GM18868 (cell line): ENCODE measurements around the gene UGT1A1.

Source experiments
- ATAC-seq: cut with Tn5 transposase; IDR thresholded peaks from one replicate; pipeline ENCODE4 v1.9.1; 2021; ENCODE audit warnings: mild to moderate bottlenecking, moderate library complexity; ENCODE audit not compliant: unreplicated experiment

UGT1A1 gene

DNA sequence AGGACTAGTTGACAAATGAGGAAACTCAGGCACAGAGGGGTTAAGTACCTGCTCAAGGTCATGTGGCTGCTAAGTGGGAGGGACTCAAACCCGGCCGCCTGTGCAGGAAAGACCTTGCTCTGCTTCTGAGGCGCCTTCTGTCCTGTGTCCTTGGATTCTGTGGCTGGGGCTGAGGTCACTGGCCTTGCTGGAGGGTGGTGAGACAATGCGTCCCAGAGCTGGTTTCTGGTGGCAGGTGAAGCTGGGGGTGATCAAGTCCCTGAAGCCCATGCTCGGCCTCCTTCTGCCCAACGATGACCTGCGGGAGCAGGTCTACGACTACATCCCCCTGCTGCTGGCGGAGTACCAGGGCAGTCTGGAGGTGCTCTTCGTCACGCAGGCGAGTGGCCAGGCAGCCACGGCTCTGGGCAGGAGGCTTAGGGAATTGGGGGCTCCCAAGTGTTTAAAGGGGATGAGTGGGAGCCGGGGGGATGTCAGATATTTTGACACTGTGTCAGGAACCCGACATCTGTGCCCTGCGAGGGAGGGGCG, 34.1 kb downstream of the UGT1A1 start:
- no peak for ATAC-seq

DNA sequence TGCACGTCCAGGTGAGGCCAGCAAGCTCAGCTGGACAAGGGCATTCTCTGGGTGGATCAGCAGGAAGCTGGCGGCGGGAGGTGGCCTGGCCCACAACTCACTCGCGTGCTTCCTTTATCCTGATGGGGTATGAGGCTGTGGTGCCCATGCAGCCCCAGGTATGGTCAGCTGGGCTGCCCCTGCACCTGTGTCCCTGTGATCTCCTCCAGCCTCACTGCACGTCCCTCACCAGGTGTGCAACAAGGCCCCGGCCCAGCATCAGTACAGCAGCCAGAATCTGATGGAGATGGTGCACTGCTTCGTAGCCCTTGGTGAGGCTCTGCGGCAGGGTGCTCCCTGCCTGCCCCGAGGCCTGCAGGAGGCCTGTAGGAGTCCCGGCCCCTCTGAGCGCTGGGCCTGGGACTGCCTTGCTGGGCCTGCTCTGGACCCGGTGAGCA, 35.7 kb downstream of the UGT1A1 start:
- ATAC-seq, result no peak

DNA sequence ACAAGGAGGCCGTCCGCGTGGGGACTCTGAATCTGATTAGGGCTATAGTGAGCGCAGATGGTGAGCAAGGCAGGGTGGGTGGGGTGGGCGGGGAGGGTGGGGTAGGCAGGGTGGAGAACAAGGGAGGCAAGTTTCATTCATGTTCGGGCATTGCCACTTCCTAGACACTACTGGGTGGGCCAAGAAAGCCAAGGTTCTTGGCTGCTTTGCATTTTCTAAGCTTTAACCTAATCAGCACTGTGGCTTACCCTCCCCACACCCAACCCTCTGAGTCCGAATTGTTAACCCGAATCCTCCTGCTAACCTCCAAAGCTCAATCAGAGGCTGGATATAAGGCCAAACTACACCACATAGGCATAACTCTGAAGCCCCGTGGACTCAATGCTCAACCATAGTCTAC, 36.2 kb downstream of the UGT1A1 start:
- ATAC-seq, result no peak

DNA sequence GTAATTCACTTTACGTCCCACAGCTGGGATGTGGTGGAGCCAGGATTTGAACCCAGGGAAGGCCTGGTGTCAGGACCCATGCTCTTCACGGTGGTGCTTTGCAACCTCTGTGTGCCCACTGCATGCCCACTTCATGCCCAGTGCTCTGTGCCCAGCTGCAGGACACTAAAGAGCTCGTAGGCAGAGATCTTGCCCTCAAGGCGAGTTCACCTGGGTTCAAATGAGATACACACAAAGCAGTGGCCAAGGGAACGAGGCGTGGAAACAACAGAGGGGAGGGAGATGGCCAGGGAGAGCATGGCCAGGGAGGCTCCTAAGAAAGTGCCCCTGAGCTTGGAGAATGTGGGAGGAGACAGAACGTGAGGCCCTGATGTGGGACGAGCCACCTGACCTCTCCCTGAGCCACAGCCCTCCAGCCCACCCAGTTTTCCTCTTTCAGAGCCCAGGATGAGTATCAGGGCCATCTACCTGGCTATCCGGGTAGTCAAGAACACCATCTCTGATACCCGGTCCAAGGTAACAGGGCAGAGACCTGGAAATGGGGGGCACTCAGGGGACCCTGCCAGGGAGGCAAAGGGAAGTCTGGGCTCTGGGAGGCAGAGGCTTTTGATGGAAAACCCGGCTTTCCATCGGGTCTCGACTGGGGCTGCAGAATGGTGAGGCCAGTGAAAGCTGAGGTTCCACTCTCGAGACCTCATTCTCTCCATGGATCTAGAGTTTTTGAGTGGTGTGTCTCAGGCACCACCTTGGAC, 38.4 kb downstream of the UGT1A1 start:
- no peak for ATAC-seq

DNA sequence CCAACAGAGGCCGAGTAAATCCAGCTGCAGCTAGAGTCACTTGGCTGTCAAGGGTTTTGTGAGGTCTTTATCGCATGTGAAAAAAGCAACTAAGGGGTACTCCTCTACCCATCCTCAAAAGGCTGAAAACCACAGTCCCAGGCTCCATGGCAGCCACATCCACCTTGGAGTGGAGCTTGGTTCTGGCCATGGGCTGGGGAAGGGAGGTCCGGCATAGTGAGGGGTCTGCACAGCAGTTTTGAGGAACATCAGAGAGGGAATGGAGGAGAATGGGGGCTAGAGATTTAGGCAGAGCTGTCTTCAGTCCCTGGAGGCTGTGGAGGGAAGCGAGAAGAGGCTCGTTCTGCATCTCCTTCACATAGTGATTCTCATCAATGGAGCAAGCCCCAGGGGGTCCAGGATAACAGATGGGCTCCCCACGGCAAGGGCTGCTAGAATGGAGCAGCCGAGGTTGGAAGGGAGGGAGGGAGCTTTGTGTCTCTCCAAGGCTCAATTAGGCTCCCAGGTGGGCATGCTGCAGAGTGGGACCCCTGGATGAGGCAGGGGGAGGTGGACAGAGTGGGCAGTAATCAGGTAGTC, 39.1 kb downstream of the UGT1A1 start:
- ATAC-seq, result no peak

DNA sequence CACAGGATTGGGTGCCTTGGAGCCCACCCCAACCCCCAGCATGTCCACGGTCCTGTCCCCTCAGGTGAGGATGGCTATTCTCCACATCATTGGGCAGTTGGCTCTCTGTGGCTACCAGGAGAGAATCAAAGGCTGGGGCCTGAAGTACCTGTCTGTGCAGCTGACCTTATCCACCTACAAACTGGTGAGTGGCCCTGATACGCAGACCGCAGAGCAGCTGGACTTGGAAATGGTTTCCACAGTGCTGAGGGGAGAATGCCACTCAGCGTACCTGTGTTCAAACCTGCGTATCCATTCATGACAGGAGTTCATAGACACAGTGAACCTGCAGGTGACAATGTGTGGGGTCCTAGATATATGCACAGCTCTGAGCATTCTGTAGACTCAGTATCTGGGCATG, 39.6 kb downstream of the UGT1A1 start:
- no peak for ATAC-seq

DNA sequence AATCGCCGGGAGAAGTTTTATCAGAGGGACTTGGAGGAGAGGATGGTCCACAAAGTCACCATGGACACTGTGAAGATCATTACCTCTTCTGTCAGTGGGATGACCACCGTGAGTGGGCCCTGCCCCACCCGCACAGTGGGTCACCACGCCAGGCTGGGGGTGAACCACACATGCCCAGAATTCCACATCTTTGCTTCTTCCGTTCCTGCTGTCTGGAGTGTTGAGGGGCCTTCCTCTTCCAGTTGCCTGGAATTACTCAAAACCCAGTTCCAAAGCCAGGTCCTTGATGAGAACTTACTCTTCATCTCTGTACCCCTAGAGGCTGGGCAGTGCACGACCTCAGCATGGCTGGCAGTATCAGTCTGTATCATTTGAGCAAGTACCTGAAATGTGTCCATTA, 40.1 kb downstream of the UGT1A1 start:
- no peak for ATAC-seq

DNA sequence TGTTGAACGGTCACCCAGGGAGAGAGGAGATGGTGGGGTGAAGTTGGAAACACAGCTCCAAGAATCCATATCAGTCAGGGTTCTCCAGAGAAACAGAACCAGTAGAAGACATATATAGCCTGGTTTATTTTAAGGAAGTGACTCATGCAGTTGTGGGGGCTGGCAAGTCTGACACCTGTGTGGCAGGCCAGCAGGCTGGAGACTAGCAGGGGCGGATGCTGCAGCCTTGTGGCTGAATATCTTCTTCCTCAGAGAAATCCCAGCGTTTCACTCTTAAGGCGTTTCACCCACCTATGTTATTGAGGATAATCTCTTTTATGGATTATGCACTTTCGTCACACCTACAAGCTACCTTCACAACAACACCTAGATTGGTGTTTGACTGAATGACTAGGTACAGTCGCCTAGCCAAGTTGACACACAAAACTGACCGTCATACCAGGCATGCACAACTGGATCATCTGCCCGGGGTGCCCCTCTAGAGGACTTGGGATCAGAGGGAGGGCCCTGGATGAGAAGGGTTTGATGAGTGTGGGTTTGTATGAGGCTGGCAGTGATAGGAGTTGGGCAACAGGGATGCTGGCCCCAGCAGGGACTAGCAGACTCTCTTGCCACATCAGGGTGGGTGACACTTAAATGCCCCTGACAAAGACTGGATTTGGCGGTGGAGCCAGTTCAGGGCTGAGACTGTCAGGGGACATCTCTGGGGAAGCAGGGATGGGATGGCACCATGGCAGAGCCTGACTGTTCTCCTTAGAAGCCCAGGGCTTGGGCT, 41.5 kb downstream of the UGT1A1 start:
- ATAC-seq, result peak; percentile 67

DNA sequence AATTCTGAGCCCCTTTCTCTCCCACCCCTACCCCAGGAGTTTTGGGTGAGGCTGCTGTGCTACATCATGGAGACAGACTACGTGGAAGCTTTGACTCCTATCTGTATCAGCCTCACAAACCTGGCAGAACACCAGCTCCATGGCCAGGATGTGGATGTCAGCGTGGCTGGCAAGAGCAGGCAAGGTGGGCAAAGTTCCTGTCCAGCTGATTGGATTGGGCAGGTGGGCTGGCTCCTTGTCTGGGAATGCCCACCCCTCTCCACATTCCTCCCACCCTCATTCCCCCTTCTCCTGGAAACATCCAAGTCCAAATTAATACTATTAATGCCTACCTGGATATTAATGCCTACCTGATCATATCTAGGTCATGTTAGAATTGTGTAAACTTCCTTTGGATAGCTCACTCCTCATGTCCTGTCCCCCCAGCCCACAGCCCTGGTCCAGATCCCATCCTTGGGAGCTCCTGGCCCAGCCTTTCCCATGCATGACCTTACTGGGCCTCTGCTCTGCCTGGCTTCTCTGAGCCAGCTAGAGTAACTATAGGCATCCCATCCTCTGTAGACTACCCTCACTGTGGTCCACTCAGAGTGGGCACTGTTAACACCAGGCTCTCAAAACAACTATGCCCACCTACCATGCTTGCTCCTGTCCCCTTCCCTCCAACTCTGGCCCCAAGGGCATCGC, 42.2 kb downstream of the UGT1A1 start:
- ATAC-seq, result no peak

DNA sequence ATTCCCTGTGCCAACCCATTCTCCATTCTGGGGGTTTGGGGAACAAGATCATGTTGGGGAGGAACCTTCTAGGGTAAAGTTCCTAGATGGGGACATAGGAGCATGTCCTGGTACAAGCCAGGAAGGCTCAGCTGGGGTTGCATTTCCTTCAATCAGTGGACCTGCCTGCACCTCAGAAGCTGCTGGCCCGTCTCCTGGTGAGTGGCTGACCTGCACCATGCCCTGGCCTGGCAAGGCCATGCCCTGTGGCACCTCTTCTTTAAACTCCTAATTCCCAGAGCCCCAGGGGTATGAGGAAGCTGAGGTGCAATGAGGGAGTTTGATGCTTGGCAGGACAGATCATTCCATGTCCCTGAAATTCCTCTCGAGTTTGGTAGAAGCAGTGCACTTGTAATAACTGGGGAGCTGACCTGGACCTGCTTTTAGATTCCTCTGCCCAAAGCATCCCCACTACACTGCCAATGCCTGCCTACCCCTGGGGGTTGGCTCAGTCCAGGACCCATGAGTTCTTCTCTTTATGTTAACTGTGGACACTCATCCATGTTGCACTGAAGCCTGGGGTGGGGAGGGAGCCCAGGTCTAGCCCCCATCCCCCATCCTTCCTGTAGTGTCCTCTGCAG, 43.3 kb downstream of the UGT1A1 start:
- ATAC-seq, result no peak

DNA sequence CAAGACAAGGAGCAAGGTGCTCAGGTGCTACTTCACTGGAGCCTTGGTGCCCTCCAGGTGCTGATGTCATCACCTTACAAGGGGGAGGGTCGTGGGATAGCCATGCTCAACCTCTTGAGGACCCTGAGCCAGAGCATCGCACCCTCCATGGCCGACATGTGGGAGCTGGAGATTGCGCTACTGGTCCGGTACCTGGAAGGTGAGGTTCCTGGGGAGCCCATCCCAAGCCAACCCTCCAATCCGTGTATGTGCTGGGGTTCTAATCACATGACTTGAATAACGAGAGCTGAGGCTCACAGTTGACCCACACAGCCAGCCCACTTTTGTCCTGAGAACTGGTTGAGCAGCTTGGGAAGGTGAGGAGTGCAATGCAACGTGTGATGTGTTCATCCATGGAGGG, 43.9 kb downstream of the UGT1A1 start:
- ATAC-seq, result no peak

DNA sequence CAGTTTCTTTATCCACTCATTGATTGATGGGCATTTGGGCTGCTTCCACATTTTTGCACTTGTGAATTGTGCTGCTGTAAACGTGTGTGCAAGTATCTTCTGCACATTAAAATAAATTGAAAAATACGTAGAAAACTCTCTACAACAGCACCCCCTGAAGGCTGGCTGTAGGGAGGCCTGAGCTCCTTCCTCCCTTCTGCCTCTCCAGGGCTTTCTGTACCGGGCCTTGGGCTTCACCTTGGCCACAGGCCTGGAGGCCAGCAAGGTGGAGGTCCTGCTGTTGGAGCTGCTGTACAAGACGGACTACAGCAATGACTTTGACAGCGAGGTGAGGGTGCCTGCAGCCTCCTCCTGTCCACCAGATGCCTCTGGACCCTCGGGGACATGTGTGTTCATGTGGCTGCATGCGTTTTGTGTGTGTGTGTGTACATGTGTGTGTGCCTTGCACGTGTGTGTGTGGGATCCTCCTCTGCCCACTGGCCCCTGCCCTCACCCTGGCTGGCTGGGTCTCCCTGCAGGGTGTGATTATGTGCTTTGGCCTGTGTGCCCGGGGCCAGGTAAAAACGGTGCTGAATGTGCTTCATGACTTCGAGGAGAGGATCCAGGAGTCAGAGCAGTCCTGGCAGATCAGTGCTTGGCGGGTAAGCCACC, 47.3 kb downstream of the UGT1A1 start:
- no peak for ATAC-seq

DNA sequence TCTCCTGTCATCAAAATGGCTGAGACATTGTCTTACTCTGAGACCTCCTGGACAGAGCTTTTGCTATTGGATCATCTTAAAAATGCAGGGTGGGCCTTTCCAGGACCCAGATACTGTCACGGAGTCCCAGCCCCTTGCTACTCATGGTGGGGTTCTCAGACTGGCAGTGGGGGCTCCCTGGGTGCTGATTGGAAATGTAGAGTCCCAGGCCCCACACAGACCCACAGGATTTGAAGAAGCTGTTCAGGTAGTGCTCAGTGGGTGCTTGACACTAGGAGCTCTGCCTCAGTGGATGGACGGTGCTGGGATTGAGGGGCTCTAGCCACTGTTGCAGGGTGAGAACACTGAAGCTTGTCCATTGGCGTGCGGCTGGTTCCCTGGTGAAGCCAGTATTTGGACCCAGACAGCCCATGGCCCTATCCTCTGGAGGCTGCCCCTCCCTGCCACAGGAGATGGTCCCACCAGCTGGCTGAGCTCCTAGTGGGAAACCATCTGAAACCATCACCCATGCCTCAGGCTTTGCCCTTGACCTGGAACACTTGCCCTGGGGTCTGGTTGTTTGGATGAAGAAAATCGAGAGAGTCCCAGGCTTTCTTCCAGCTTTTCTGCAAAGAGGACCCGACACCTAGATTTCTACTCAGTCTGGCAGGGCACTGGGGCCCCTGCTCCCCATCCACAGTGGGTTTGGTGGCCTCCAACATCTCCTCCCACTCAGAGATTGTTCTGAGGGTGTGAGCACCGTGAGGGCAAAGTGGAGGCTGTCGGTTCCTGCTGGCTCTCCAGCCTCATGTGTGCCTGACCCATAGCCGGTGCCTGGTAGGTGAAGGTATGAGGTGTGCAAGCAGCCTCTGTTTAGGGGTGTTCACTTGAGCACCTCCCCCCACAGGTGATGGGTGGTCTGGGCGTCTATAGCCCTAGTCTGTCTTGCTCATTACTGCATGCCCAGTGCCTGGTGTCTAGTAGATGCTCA, 48.2 kb downstream of the UGT1A1 start:
- ATAC-seq, result no peak

DNA sequence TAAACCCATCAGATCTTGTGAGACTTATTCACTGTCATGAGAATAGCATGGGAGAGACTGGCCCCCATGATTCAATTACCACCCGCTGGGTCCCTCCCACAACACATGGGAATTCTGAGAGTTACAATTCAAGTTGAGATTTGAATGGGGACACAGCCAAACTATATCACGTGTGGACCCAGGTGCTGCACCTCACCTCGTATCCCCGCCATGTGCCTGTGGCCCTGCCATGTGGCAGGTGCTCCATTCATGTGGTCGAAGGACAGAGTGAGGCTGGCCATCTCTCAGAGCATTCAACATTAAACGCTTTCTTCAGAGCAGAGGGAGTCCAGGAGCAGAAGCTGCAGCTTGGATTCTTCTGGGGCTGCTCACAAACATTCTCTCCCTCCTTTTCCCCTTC, 50.3 kb downstream of the UGT1A1 start:
- ATAC-seq, result no peak

DNA sequence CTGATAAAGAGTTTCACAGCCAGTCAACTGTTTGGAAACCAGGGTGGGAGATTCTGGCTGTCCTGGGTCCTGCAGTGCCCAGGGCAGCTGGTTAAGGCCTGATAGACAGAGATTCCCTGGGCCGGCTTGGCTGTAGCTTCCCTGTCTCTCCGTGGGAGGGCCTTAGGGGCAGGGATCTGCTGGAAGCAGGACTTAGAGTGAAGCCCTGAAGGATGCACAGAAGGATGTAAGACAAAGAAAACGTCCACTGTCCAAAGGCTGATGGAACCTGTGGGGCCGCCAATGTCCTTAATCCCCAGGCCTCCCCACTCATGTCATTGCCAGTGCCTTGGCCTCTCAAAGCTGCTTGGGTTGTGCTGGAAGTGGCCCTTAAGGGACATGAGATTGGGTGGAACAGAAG, 51.0 kb downstream of the UGT1A1 start:
- ATAC-seq, result no peak

DNA sequence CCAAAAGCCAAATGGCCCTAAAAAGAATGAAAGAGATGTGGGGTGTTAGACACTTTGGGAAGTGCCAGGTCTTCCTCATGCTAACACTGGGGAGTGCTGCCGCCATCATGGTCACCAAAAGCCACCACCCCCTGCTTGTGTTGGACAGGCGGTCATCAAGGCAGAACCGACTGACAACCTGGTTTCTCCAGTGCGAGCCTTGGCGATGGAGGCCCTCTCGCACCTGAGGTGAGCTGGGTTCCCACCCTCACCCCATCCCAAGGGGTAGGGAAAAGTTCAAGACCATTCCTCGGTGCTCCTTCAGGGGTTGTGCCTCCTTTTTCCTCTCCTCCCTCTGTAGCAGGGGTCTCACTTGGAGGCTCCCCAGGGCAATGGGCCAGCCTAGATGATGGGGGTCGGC, 51.7 kb downstream of the UGT1A1 start:
- ATAC-seq, result no peak

DNA sequence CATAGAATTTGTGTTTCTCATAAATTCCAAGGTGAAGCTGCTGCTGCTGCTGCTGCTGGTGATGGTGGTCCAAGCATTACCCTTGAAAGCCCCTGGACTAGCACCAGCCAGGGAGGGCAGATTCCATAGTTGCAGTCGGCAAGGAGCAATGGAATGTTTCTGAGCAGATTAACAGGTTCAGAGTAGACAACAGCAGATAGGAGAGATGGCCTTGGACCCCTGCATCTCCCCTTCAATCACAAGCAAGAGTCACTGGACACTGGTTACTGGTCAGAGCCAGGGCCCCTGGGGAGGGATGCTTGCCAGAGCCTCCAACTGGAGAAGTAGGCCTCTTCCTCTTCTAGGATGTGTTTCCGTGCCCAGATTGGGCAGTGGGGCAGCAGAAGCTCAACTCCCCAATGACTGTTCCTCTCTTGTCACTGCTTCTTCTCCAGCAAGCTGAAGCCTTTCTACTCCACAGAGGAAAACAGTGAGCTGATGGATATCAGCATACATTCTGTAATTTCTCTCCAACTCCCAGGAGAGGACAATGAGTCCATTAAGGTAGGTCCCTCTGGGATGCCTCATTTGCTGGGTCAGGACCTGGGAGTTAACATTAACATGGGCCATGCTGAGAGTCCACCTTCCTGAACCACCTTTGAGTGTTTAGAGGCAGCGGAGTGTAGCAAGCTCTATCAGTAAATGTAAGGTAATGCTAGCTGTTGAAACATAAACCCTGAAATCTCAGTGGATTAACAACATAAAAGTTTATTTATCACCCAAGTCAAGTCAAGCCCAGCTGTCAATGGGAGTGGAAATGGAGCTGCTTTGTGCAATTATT, 53.4 kb downstream of the UGT1A1 start:
- ATAC-seq, result no peak
